PC-3 (cell line): ENCODE results near the gene ZBTB16. TPM values are rescaled to one million over a fixed set of nuclear protein-coding genes. Genes with fewer than 3 reads are reported as not detected.

Experiments used
- ATAC-seq: fragments of 200-7000 bp; cut with Tn5 transposase; 2 replicates; pipeline ENCODE4 v1.9.1; 2020; ENCODE audit warnings: mild to moderate bottlenecking, moderate library complexity
- BruUV-seq: library from RNA; stranded (reverse); fragments of 400-500 nt; replicated peaks from 2 replicates; lab custom pipeline; 2021; lab: Mats Ljungman, UMichigan
- CTCF ChIA-PET: fragments of 300-600 bp; sonication (Branson Sonifier 250); formaldehyde crosslinking; loops from one replicate; lab custom pipeline; 2022; ENCODE audit warnings: antibody characterized with exemption; lab: Charles Lee
- POLR2A ChIA-PET: fragments of 300-600 bp; sonication (Branson Sonifier 250); formaldehyde crosslinking; loops from one replicate; lab custom pipeline; 2022; ENCODE audit warnings: antibody characterized with exemption; ENCODE audit not compliant: unreplicated experiment; lab: Charles Lee
- DNase-seq: peaks from one replicate; pipeline ENCODE4 v3.0.0-alpha.2; 2015
- H2AFZ ChIP-seq: fragments of 300-600 bp; sonication (generic); 2 replicates; pipeline ENCODE4 v1.6.0; 2016; ENCODE audit warnings: antibody characterized with exemption, low read length
- H3F3A ChIP-seq: fragments of 300-600 bp; sonication (generic); one replicate; pipeline ENCODE4 v1.6.0; 2017; ENCODE audit warnings: antibody characterized with exemption, low read length, control low read depth, mild to moderate bottlenecking; ENCODE audit not compliant: unreplicated experiment
- H3K27ac ChIP-seq: fragments of 300-600 bp; sonication (generic); 2 replicates; pipeline ENCODE4 v1.5.1; 2016; ENCODE audit warnings: mild to moderate bottlenecking, low read length
- H3K27me3 ChIP-seq: fragments of 300-600 bp; sonication (generic); 2 replicates; pipeline ENCODE4 v1.6.1; 2016; ENCODE audit warnings: low read length, mixed read lengths
- H3K36me3 ChIP-seq: fragments of 300-600 bp; sonication (generic); 2 replicates; pipeline ENCODE4 v1.6.1; 2016; ENCODE audit warnings: low read depth, mixed run types, low read length, mixed read lengths
- H3K4me1 ChIP-seq: fragments of 300-600 bp; sonication (generic); 2 replicates; pipeline ENCODE4 v1.5.1; 2016; ENCODE audit warnings: low read length; ENCODE audit not compliant: insufficient read depth
- H3K4me2 ChIP-seq: fragments of 300-600 bp; sonication (generic); 2 replicates; pipeline ENCODE4 v1.6.0; 2016; ENCODE audit warnings: low read length
- H3K4me3 ChIP-seq: fragments of 300-600 bp; sonication (generic); 2 replicates; pipeline ENCODE4 v1.5.1; 2016; ENCODE audit warnings: mild to moderate bottlenecking, low read length, mixed read lengths
- H3K79me2 ChIP-seq: fragments of 300-600 bp; sonication (generic); 2 replicates; pipeline ENCODE4 v1.6.1; 2017; ENCODE audit warnings: low read length, mixed read lengths
- H3K9ac ChIP-seq: fragments of 300-600 bp; sonication (generic); 2 replicates; pipeline ENCODE4 v1.6.0; 2016; ENCODE audit warnings: mild to moderate bottlenecking, low read length
- H3K9me2 ChIP-seq: fragments of 300-600 bp; sonication (generic); replicated peaks from 2 replicates; pipeline ENCODE4 v1.6.1; 2016; ENCODE audit warnings: mixed run types, low read length, mixed read lengths
- H3K9me3 ChIP-seq: fragments of 300-600 bp; sonication (generic); 2 replicates; pipeline ENCODE4 v1.6.1; 2016; ENCODE audit warnings: low read length, mixed read lengths
- H4K20me1 ChIP-seq: fragments of 300-600 bp; sonication (generic); 2 replicates; pipeline ENCODE4 v1.6.1; 2016; ENCODE audit warnings: low read length, mixed read lengths
- EZH2 ChIP-seq: fragments of 300-600 bp; sonication (generic); IDR thresholded peaks from one replicate; pipeline ENCODE4 v1.6.1; 2017; ENCODE audit warnings: antibody characterized with exemption, mild to moderate bottlenecking, low read length; ENCODE audit not compliant: unreplicated experiment
- EZH2phosphoT487 ChIP-seq: fragments of 300-600 bp; sonication (generic); IDR thresholded peaks from 2 replicates; pipeline ENCODE4 v1.6.1; 2018; ENCODE audit warnings: mild to moderate bottlenecking, antibody characterized with exemption, low read length, borderline replicate concordance
- intact Hi-C: fragments of 100-400 bp; cut with micrococcal nuclease; formaldehyde crosslinking; loops from 2 replicates; pipeline ENCODE4 v1.9.0; 2023
- total RNA-seq: library from RNA; depleted of rRNA; stranded (reverse); fragments of >200 nt; gene quantifications from 2 replicates; pipeline ENCODE4 v1.2.3, GENCODE V29; 2014
- TF ChIP-seq, protein P1 (sequence below): fragments of 300-600 bp; sonication (generic); conservative IDR thresholded peaks from 2 replicates; pipeline ENCODE4 v1.5.1; 2017; ENCODE audit warnings: antibody characterized with exemption, low read depth, mild to moderate bottlenecking, low read length

ZBTB16 gene
- total RNA-seq, 1 experiment from 2014 or later, result not detected

DNA sequence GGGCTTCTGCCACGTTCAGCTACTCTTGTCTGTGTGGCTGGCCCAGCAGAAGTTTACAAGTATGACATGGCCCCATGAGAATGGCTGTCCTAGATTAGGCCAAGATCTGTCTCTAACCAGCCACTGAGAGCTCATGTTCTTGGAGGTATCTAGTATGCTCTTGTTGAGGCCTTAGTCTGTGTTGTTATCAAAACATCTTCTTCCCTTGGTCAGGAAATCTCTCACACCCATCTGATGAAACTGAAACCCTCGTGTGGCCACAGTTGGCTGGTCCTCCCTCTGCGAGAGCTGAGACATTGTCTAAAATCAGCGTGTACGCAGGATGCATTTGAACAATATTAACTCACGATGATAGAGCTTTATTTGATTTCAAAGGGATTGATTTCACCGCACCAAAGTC, 127.7 kb downstream of the ZBTB16 start:
- H3K4me3 ChIP-seq, result no peak overlapping the region
- H3K9me3 ChIP-seq, result no peaks in the 10 kb centered on the region
- no peak overlapping the region for H3K27ac ChIP-seq
- ATAC-seq (no peak), DNase-seq (no peak)
- POLR2A ChIA-PET, result no interaction called here
- no TSS peak for BruUV-seq
- H3K4me2 ChIP-seq, result no peak overlapping the region
- no peaks in the 10 kb centered on the region for H3K9me2 ChIP-seq
- intact Hi-C loops, result no loop called here
- CTCF ChIA-PET, result no interaction called here
- no peaks in the 10 kb centered on the region for H3K36me3 ChIP-seq
- H3K79me2 ChIP-seq, result no peaks in the 10 kb centered on the region
- H3K4me1 ChIP-seq, result no peaks in the 10 kb centered on the region
- no peak overlapping the region for H2AFZ ChIP-seq
- peaks cover 64% of the 10 kb centered on the region for H3K27me3 ChIP-seq
- H3F3A ChIP-seq, result no peaks in the 10 kb centered on the region
- no peak overlapping the region for H3K9ac ChIP-seq
- no peaks in the 10 kb centered on the region for H4K20me1 ChIP-seq
- TF ChIP-seq EZH2, result no peak
- no peak for TF ChIP-seq EZH2phosphoT487
- TF ChIP-seq, protein P1, sequence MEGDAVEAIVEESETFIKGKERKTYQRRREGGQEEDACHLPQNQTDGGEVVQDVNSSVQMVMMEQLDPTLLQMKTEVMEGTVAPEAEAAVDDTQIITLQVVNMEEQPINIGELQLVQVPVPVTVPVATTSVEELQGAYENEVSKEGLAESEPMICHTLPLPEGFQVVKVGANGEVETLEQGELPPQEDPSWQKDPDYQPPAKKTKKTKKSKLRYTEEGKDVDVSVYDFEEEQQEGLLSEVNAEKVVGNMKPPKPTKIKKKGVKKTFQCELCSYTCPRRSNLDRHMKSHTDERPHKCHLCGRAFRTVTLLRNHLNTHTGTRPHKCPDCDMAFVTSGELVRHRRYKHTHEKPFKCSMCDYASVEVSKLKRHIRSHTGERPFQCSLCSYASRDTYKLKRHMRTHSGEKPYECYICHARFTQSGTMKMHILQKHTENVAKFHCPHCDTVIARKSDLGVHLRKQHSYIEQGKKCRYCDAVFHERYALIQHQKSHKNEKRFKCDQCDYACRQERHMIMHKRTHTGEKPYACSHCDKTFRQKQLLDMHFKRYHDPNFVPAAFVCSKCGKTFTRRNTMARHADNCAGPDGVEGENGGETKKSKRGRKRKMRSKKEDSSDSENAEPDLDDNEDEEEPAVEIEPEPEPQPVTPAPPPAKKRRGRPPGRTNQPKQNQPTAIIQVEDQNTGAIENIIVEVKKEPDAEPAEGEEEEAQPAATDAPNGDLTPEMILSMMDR, result no peak

DNA sequence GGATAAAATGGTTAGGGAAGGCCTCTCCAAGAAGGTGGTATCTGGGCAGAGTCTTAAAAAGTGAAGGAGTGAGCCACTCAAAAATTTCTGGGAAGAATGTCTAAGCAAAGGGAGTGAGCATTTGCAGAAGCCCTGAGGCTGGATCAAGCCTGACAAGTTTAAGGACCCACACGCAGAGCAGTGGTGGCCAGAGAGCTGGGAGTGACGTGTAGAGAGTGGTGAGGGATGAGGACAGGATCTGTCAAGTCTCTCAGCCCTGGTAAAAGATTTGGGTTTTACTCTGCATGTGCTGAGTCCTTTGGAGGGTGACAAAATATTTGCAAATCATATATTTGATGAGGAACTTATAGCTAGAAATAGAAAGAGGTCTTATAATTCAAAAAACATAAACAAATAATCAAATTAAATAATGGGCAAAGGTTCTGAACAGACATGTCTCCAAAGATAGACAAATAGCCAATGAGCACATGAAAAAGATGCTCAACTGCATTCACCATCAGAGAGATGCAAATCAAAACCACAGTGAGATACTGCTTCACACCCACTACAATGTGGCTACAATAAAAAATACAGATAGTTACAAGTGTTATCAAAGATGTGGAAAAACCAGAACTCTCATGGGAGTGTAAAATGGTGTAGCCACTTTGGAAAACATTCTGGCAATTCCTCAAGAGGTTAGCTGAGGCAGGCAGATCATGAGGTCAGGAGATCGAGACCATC, 129.5 kb downstream of the ZBTB16 start:
- CTCF ChIA-PET, result no interaction called here
- ATAC-seq (no peak), DNase-seq (no peak)
- Histone ChIP-seq H3K9me3 (no peaks in the 10 kb centered on the region), H2AFZ (no peak overlapping the region), H3K9me2 (no peaks in the 10 kb centered on the region), H3K4me1 (no peaks in the 10 kb centered on the region), H3K27me3 (peaks cover 49% of the 10 kb centered on the region), H3K4me3 (no peak overlapping the region), H3K4me2 (no peak overlapping the region), H3K27ac (no peak overlapping the region), H4K20me1 (no peaks in the 10 kb centered on the region), H3F3A (no peaks in the 10 kb centered on the region), H3K9ac (no peak overlapping the region), H3K79me2 (no peaks in the 10 kb centered on the region), H3K36me3 (no peaks in the 10 kb centered on the region)
- POLR2A ChIA-PET, result no interaction called here
- no TSS peak for BruUV-seq
- TF ChIP-seq EZH2phosphoT487 (no peak), EZH2 (no peak)
- TF ChIP-seq, protein P1, result no peak
- intact Hi-C loops, result no loop called here

DNA sequence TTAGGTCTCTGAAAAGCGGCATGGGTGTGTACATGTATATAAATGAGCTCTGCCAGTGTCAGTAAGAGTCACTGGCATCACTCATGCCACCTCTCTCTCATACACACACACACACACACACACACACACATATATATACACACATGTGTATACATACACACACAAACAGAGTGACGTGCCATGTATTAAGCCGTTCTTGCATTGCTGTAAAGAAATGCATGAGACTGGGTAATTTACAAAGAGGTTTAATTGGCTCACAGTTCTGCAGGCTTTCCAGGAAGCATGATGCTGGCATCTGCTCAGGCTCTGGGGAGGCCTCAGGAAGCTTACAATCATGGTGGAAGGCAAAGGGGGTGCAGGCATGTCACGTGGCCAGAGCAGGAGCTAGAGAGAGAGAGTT, 131.1 kb downstream of the ZBTB16 start:
- ATAC-seq, result no peak
- POLR2A ChIA-PET, result no interaction called here

More for the DNA sequence above, 131.1 kb downstream of the ZBTB16 start:
- CTCF ChIA-PET, result no interaction called here
- H3K27ac ChIP-seq, result no peak overlapping the region
- DNase-seq, result no peak
- no TSS peak for BruUV-seq
- H3K4me2 ChIP-seq, result no peak overlapping the region
- no peak overlapping the region for H3K9ac ChIP-seq
- peaks cover 38% of the 10 kb centered on the region for H3K27me3 ChIP-seq
- H3F3A ChIP-seq, result no peaks in the 10 kb centered on the region
- H4K20me1 ChIP-seq, result no peaks in the 10 kb centered on the region
- H3K9me3 ChIP-seq, result no peaks in the 10 kb centered on the region
- H3K79me2 ChIP-seq, result no peaks in the 10 kb centered on the region
- intact Hi-C loops, result no loop called here
- no peak overlapping the region for H2AFZ ChIP-seq
- no peaks in the 10 kb centered on the region for H3K4me1 ChIP-seq
- no peak overlapping the region for H3K4me3 ChIP-seq
- no peaks in the 10 kb centered on the region for H3K9me2 ChIP-seq
- no peaks in the 10 kb centered on the region for H3K36me3 ChIP-seq
- TF ChIP-seq EZH2phosphoT487 (no peak), EZH2 (no peak)
- TF ChIP-seq, protein P1, result no peak
